ENCODE results near the gene FNDC11. TPM values are rescaled to one million over a fixed set of nuclear protein-coding genes. Genes with fewer than 3 reads are reported as not detected.

FNDC11 gene
- total RNA-seq, 1 experiment from 2014 or later: not detected

DNA sequence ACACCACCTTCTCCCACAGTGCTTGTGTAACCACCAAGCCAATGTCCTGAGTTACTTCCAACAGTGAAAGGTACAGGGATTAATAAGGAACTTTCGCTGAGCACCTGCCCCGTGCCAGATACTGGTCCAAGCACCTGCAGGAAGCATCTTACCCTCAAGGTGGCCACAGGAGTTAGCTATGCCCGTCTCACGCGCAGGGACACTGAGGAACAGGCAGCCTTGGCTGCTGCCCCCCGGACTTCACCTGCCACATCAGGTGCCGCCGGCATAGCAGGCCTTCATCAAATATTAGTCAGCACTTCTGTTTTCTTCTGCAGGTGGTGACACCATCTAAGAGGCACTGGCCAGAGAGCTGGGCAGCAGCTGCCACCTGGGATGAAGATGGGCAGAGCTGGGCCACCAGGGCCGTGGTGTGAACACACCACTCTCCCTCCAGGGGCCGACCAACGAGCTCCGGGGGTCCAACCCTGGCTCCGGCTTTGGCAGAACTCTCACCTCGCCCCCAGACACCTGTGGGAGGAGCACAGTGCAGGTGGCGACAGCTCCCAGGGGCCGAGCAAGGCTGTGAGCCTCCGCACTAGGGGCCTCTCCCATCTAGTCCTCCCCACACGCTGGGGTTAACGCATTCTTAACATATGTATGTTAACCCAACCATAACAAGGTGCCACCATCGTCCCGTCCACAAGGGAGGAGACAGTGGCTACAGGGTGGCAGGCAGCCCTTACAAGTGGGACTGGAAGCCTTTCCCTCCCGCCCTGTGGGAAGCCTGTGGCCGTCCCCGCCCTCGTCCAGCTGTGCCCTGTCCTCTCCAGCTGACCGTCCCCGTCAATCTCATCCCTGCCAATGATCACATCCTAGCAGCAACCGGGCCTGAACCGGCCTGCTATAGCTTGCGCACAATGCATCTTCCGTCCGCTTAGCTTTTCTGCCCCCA lies 36.3 kb upstream of the FNDC11 start:
- Mint-ChIP-seq H3K36me3 (ENCODE audit: insufficient read depth, unreplicated experiment) (peaks cover 46% of the 10 kb centered on the region), H3K4me1 (ENCODE audit: low read depth, unreplicated experiment) (no peaks in the 10 kb centered on the region), H3K4me3 (ENCODE audit: low read depth, unreplicated experiment) (peak overlapping the region; percentile 95), H3K27ac (ENCODE audit: unreplicated experiment) (no peak overlapping the region), H3K27me3 (ENCODE audit: unreplicated experiment) (peaks cover 10% of the 10 kb centered on the region), H3K9me3 (ENCODE audit: low read depth, unreplicated experiment) (no peaks in the 10 kb centered on the region)
- no TSS peak for BruUV-seq (replicated peaks)
- CTCF ChIA-PET: interaction anchor here (1.0 kb wide), 1 partner anchor 20 kb away, joined by 4 read pairs; no protein-coding TSS in a partner anchor
- intact Hi-C loops (cut with micrococcal nuclease; ENCODE audit: unreplicated experiment): no loop called here
- TF ChIP-seq, protein P1, sequence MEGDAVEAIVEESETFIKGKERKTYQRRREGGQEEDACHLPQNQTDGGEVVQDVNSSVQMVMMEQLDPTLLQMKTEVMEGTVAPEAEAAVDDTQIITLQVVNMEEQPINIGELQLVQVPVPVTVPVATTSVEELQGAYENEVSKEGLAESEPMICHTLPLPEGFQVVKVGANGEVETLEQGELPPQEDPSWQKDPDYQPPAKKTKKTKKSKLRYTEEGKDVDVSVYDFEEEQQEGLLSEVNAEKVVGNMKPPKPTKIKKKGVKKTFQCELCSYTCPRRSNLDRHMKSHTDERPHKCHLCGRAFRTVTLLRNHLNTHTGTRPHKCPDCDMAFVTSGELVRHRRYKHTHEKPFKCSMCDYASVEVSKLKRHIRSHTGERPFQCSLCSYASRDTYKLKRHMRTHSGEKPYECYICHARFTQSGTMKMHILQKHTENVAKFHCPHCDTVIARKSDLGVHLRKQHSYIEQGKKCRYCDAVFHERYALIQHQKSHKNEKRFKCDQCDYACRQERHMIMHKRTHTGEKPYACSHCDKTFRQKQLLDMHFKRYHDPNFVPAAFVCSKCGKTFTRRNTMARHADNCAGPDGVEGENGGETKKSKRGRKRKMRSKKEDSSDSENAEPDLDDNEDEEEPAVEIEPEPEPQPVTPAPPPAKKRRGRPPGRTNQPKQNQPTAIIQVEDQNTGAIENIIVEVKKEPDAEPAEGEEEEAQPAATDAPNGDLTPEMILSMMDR (IDR thresholded peaks at IDR 0.05; ENCODE audit: unreplicated experiment): peak; percentile 20
- DNase-seq: no peak

DNA sequence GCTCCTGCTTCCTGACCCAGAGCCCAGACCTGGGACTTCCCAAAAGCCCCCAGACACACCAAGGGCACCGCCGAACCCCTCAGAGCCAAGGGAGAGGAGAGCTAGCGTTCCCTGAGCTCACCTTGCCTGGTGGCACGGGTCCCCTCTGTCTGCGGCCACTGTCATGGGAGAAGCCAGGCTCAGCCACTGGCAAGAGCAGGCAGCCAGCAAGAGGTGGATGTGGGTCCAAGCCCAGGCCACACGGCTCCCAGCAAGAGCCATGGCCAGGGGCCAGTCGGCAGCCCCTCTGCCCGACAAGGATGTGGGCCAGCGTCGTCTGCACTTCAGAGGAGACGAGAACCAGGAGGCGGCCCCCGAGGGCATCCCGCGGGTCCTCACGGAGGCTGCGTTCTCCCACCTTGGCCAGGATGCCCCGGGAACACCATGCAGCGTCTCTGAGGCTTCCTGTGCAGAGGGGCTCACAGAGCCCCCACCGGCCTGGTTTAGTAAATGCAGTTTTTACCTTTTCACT lies 35.6 kb upstream of the FNDC11 start:
- TF ChIP-seq, protein P1 (IDR thresholded peaks at IDR 0.05; ENCODE audit: unreplicated experiment): no peak
- BruUV-seq (replicated peaks): no TSS peak
- Mint-ChIP-seq H3K4me3 (ENCODE audit: low read depth, unreplicated experiment) (peak overlapping the region; percentile 95), H3K27me3 (ENCODE audit: unreplicated experiment) (peaks cover 2% of the 10 kb centered on the region), H3K36me3 (ENCODE audit: insufficient read depth, unreplicated experiment) (peaks cover 54% of the 10 kb centered on the region), H3K4me1 (ENCODE audit: low read depth, unreplicated experiment) (peaks cover under 1% of the 10 kb centered on the region), H3K9me3 (ENCODE audit: low read depth, unreplicated experiment) (no peaks in the 10 kb centered on the region), H3K27ac (ENCODE audit: unreplicated experiment) (no peak overlapping the region)
- CTCF ChIA-PET: interaction anchor here (1.0 kb wide), 1 partner anchor 19 kb away, joined by 4 read pairs; no protein-coding TSS in a partner anchor
- intact Hi-C loops (cut with micrococcal nuclease; ENCODE audit: unreplicated experiment): no loop called here
- DNase-seq: no peak

DNA sequence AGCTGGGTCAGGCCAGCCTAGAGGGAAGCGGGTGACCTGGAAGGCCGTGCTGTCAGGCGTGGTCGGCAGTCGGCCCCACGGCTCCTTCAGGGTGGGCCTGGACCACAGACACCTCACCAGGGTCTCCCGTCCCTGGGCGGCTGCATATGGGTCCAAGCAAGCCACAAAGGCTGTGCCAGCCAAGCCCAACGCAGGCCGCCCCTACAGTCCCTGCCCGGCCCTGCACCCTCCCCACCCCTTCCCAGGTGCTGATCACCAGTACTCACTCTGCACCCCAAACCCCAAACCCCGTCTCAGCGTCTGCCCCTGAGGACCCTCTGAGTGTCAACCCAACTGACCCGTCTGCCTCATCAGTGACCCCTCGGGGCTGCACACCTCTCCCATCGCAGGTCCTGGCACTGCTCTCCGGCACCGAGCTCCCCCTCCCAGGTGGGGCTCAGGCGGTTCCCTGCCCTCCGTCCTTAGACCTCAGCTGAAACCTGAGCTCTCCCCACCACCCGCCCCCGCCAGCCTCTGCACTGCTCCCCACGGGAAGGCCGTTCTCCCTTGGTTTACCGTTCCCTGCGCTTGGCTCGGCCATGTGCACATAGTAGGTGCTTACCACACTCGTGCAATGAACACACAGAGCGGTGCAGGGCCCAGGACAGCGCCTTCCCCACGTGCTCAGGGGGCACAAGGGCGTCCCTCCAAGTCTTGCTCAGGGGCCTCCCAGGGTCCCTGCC lies 34.9 kb upstream of the FNDC11 start:
- Mint-ChIP-seq H3K4me3 (ENCODE audit: low read depth, unreplicated experiment) (peak overlapping the region; percentile 95), H3K36me3 (ENCODE audit: insufficient read depth, unreplicated experiment) (peaks cover 61% of the 10 kb centered on the region), H3K9me3 (ENCODE audit: low read depth, unreplicated experiment) (no peaks in the 10 kb centered on the region), H3K4me1 (ENCODE audit: low read depth, unreplicated experiment) (peaks cover 8% of the 10 kb centered on the region), H3K27me3 (ENCODE audit: unreplicated experiment) (no peaks in the 10 kb centered on the region), H3K27ac (ENCODE audit: unreplicated experiment) (peak overlapping the region; percentile 89)
- no TSS peak for BruUV-seq (replicated peaks)
- intact Hi-C loops (cut with micrococcal nuclease; ENCODE audit: unreplicated experiment): no loop called here
- DNase-seq: peak; percentile 1
- CTCF ChIA-PET: interaction anchor here (1.0 to 2.0 kb wide), 2 partner anchors 17 to 19 kb away, joined by 4 to 14 read pairs; no protein-coding TSS in a partner anchor
- TF ChIP-seq, protein P1 (IDR thresholded peaks at IDR 0.05; ENCODE audit: unreplicated experiment): no peak

Data from Calu3 (cell line).